Bronchial epithelial cell (primary cell): ENCODE results near the gene RHBDF1. TPM values are rescaled to one million over a fixed set of nuclear protein-coding genes. Genes with fewer than 3 reads are reported as not detected.

Experiments used
- DNase-seq: peaks from one replicate; pipeline ENCODE4 v3.0.0-alpha.2; 2010; ENCODE audit warnings: low read depth
- FAIRE-seq: peaks from 2 replicates; lab custom pipeline; 2011; peaks lifted over from hg19 to GRCh38; lab: Jason Lieb, UNC
- H3K27me3 ChIP-seq: 2 replicates; pipeline ENCODE4 v1.5.1; 2011; ENCODE audit warnings: low read length; ENCODE audit not compliant: control insufficient read depth, insufficient read depth
- H3K36me3 ChIP-seq: 2 replicates; pipeline ENCODE4 v1.5.1; 2011; ENCODE audit warnings: low read length; ENCODE audit not compliant: control insufficient read depth, insufficient read depth
- H3K4me3 ChIP-seq: 2 replicates; pipeline ENCODE4 v1.5.1; 2011; ENCODE audit warnings: mild to moderate bottlenecking, low read depth, low read length, control low read depth
- CTCF ChIP-seq: IDR thresholded peaks from 2 replicates; pipeline ENCODE4 v1.5.1; 2011; ENCODE audit warnings: mild to moderate bottlenecking, moderate library complexity, low read length, control low read depth, inconsistent platforms; ENCODE audit not compliant: insufficient read depth, severe bottlenecking
- total RNA-seq: library from RNA; depleted of rRNA; stranded (reverse); fragments of >200 nt; gene quantifications from 2 replicates; pipeline ENCODE4 v1.2.1, GENCODE V29; 2014

Gene RHBDF1
- total RNA-seq, 1 donor from 2014 or later: 10.3 TPM

GRCh38 chr16:117379-118365 is 45.2 kb upstream of the RHBDF1 start:
- Histone ChIP-seq H3K4me3 (no peak overlapping the region), H3K27me3 (no peaks in the 10 kb centered on the region), H3K36me3 (peaks cover 7% of the 10 kb centered on the region)
- DNase-seq (peak; percentile 23), FAIRE-seq (no peak)
- TF ChIP-seq CTCF: peak; percentile 83

GRCh38 chr16:116015-116414 is 43.6 kb upstream of the RHBDF1 start:
- FAIRE-seq (no peak), DNase-seq (no peak)
- no peak for TF ChIP-seq CTCF
- no peaks in the 10 kb centered on the region for H3K27me3 ChIP-seq
- peaks cover 15% of the 10 kb centered on the region for H3K36me3 ChIP-seq
- H3K4me3 ChIP-seq: no peak overlapping the region

- TF ChIP-seq CTCF: no peak
- FAIRE-seq (no peak), DNase-seq (no peak)
- Histone ChIP-seq H3K27me3 (no peaks in the 10 kb centered on the region), H3K4me3 (no peak overlapping the region), H3K36me3 (peaks cover 15% of the 10 kb centered on the region)
Observed at GRCh38 chr16:114327-114726, 41.9 kb upstream of the RHBDF1 start.

GRCh38 chr16:112153-112840 is 39.9 kb upstream of the RHBDF1 start:
- DNase-seq (no peak), FAIRE-seq (no peak)
- no peak for TF ChIP-seq CTCF
- no peaks in the 10 kb centered on the region for H3K27me3 ChIP-seq
- peaks cover 18% of the 10 kb centered on the region for H3K36me3 ChIP-seq
- no peak overlapping the region for H3K4me3 ChIP-seq

- DNase-seq: peak; percentile 55
- TF ChIP-seq CTCF: peak; percentile 85
- FAIRE-seq: no peak
- Histone ChIP-seq H3K36me3 (peaks cover 12% of the 10 kb centered on the region), H3K27me3 (no peaks in the 10 kb centered on the region), H3K4me3 (no peak overlapping the region)
Observed at GRCh38 chr16:106623-107324, 34.3 kb upstream of the RHBDF1 start.
